Suprapubic skin (tissue), 3 donors: ENCODE results near the gene NEK6.

Source experiments
- POLR2A ChIP-seq, 2 donors: fragments of 450-650 bp; IDR thresholded peaks; one replicate each; pipeline ENCODE4 v1.6.1; 2017; ENCODE audit warnings: antibody characterized with exemption in 2 of 2, mild to moderate bottlenecking in 2 of 2, moderate library complexity in 2 of 2
- TF ChIP-seq, protein P1 (sequence below), 2 donors: fragments of 200-600 bp in 1 of 2; fragments of 450-650 bp in 1 of 2; sonication (generic) in 1 of 2; IDR thresholded peaks; one replicate each; pipeline ENCODE4 v1.5.1; 2016 to 2019; ENCODE audit warnings: antibody characterized with exemption in 2 of 2, mild to moderate bottlenecking in 1 of 2, moderate library complexity in 1 of 2

DNA sequence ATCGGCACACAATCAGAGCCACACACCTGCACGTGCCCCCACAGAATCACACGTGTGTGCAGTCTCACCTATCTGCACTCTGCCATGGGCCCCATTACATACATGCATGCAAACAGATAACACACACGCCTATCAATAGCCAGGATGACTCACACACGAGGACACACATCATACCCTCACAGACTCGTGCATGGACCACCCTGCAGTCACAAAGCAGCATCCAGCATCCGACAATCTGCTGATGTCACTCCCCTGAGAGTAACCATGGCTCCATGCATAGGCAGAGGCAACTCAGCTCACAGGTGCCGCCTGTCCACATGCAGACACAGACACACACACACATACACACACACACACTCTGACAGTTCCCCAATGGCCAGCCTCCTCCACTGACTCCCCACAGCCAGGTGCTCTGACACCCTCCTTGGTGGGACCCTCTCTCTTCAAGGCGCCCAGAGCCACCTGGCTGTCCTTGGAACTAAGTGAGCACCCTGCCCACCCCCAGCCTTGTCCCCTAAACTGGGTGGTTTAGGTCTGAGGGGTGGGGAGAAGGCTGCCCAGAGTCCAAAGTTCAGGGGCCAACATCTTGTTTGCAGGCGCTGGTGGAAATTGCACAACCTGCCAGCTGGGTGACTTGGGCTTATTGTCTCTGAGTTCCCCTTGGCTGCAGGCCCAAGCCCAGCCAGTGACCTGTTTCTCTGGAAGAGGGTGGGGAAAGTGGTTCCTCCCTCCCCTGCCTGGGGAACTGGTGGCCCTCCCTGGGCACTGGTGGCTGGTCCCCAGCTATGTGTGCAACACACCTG lies 34.6 kb upstream of the NEK6 start:
- TF ChIP-seq, protein P1, sequence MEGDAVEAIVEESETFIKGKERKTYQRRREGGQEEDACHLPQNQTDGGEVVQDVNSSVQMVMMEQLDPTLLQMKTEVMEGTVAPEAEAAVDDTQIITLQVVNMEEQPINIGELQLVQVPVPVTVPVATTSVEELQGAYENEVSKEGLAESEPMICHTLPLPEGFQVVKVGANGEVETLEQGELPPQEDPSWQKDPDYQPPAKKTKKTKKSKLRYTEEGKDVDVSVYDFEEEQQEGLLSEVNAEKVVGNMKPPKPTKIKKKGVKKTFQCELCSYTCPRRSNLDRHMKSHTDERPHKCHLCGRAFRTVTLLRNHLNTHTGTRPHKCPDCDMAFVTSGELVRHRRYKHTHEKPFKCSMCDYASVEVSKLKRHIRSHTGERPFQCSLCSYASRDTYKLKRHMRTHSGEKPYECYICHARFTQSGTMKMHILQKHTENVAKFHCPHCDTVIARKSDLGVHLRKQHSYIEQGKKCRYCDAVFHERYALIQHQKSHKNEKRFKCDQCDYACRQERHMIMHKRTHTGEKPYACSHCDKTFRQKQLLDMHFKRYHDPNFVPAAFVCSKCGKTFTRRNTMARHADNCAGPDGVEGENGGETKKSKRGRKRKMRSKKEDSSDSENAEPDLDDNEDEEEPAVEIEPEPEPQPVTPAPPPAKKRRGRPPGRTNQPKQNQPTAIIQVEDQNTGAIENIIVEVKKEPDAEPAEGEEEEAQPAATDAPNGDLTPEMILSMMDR (IDR thresholded peaks at IDR 0.05) = no peak
- no peak for TF ChIP-seq POLR2A (IDR thresholded peaks at IDR 0.05)
